BLaER1 (cell line): ENCODE results near the gene CEP112.
"Not testable (repeated sequence)": the region's sequence is repeated elsewhere in the genome, so short reads cannot be mapped to it uniquely, and the experiment has no call there.

ENCODE experiments used
- H3K27ac ChIP-seq: shearing (Covaris generic); formaldehyde crosslinking; 2 replicates; pipeline ENCODE4 v1.8.1; 2022
- H3K27me3 ChIP-seq: shearing (Covaris generic); formaldehyde crosslinking; 2 replicates; pipeline ENCODE4 v1.8.1; 2022
- H3K36me3 ChIP-seq: shearing (Covaris generic); formaldehyde crosslinking; 2 replicates; pipeline ENCODE4 v1.8.1; 2022
- H3K4me1 ChIP-seq: shearing (Covaris generic); formaldehyde crosslinking; 2 replicates; pipeline ENCODE4 v1.8.1; 2022
- H3K4me2 ChIP-seq: shearing (Covaris generic); formaldehyde crosslinking; 2 replicates; pipeline ENCODE4 v1.8.1; 2022
- H3K4me3 ChIP-seq: shearing (Covaris generic); formaldehyde crosslinking; 2 replicates; pipeline ENCODE4 v1.8.1; 2022
- H3K9ac ChIP-seq: shearing (Covaris generic); formaldehyde crosslinking; 2 replicates; pipeline ENCODE4 v1.8.1; 2022
- H3K9me3 ChIP-seq: shearing (Covaris generic); formaldehyde crosslinking; 2 replicates; pipeline ENCODE4 v1.8.1; 2022
- H4K20me1 ChIP-seq: shearing (Covaris generic); formaldehyde crosslinking; 2 replicates; pipeline ENCODE4 v1.8.1; 2022
- Cebpa-rat ChIP-seq: shearing (Covaris generic); IDR thresholded peaks from 2 replicates; pipeline ENCODE4 v1.8.1; 2022

CEP112 gene

GRCh38 chr17:65811043-65811442 is 380.9 kb downstream of the CEP112 start:
- Histone ChIP-seq H3K27me3 (no peaks in the 10 kb centered on the region), H3K36me3 (peaks cover 14% of the 10 kb centered on the region; the same call in 1 of the 2 replicates), H3K4me1 (peaks cover 7% of the 10 kb centered on the region; the same call in 1 of the 2 replicates), H3K27ac (no peak overlapping the region), H3K4me2 (peak overlapping the region; percentile 29; the same call in 1 of the 2 replicates), H3K4me3 (no peak overlapping the region), H3K9me3 (peaks cover 39% of the 10 kb centered on the region), H4K20me1 (no peaks in the 10 kb centered on the region), H3K9ac (no peak overlapping the region)
- TF ChIP-seq Cebpa-rat: no peak

GRCh38 chr17:65809366-65809765 is 382.6 kb downstream of the CEP112 start:
- no peak overlapping the region for H3K9ac ChIP-seq
- H3K27me3 ChIP-seq: no peaks in the 10 kb centered on the region
- H3K27ac ChIP-seq: no peak overlapping the region
- peaks cover 7% of the 10 kb centered on the region; the same call in 1 of the 2 replicates for H3K4me1 ChIP-seq
- no peaks in the 10 kb centered on the region for H4K20me1 ChIP-seq
- H3K36me3 ChIP-seq: peaks cover 14% of the 10 kb centered on the region; the same call in 1 of the 2 replicates
- H3K4me3 ChIP-seq: no peak overlapping the region
- peaks cover 39% of the 10 kb centered on the region for H3K9me3 ChIP-seq
- H3K4me2 ChIP-seq: no peak overlapping the region
- TF ChIP-seq Cebpa-rat: no peak

- not testable (repeated sequence) for H3K9ac ChIP-seq, H3K27ac ChIP-seq, H3K4me3 ChIP-seq, H3K4me2 ChIP-seq, H4K20me1 ChIP-seq, H3K4me1 ChIP-seq, H3K27me3 ChIP-seq
- Histone ChIP-seq H3K36me3 (peaks cover 14% of the 10 kb centered on the region; the same call in 1 of the 2 replicates), H3K9me3 (peaks cover 35% of the 10 kb centered on the region)
Measured at GRCh38 chr17:65808566-65808965, 383.4 kb downstream of the CEP112 start.

- Histone ChIP-seq H3K9ac (no peak overlapping the region), H3K9me3 (peaks cover 41% of the 10 kb centered on the region)
Measured at GRCh38 chr17:65807361-65807760, 384.6 kb downstream of the CEP112 start.

GRCh38 chr17:65801513-65801912 is 390.4 kb downstream of the CEP112 start:
- Histone ChIP-seq H3K4me3 (no peak overlapping the region), H3K4me1 (no peaks in the 10 kb centered on the region), H3K9me3 (peaks cover 29% of the 10 kb centered on the region), H3K27ac (no peak overlapping the region), H4K20me1 (no peaks in the 10 kb centered on the region), H3K36me3 (no peaks in the 10 kb centered on the region), H3K27me3 (no peaks in the 10 kb centered on the region), H3K4me2 (no peak overlapping the region), H3K9ac (no peak overlapping the region)
- no peak for TF ChIP-seq Cebpa-rat

More at GRCh38 chr17:65807361-65807760, 384.6 kb downstream of the CEP112 start:
- Histone ChIP-seq H3K27me3 (no peaks in the 10 kb centered on the region), H3K4me2 (no peak overlapping the region), H3K4me1 (peaks cover 7% of the 10 kb centered on the region; the same call in 1 of the 2 replicates), H3K4me3 (no peak overlapping the region), H4K20me1 (no peaks in the 10 kb centered on the region), H3K27ac (no peak overlapping the region), H3K36me3 (peaks cover 14% of the 10 kb centered on the region; the same call in 1 of the 2 replicates)
- no peak for TF ChIP-seq Cebpa-rat

- Histone ChIP-seq H3K4me2 (no peak overlapping the region), H3K4me1 (no peaks in the 10 kb centered on the region), H3K36me3 (no peaks in the 10 kb centered on the region), H4K20me1 (no peaks in the 10 kb centered on the region), H3K9me3 (peaks cover 25% of the 10 kb centered on the region), H3K27ac (no peak overlapping the region), H3K9ac (no peak overlapping the region), H3K27me3 (no peaks in the 10 kb centered on the region), H3K4me3 (no peak overlapping the region)
- no peak for TF ChIP-seq Cebpa-rat
Measured at GRCh38 chr17:65800655-65801054, 391.3 kb downstream of the CEP112 start.

GRCh38 chr17:65799869-65800268 is 392.1 kb downstream of the CEP112 start:
- Histone ChIP-seq H3K36me3 (no peaks in the 10 kb centered on the region), H3K27me3 (no peaks in the 10 kb centered on the region), H3K4me1 (no peaks in the 10 kb centered on the region), H4K20me1 (no peaks in the 10 kb centered on the region), H3K4me2 (no peak overlapping the region), H3K9ac (no peak overlapping the region), H3K4me3 (no peak overlapping the region), H3K9me3 (peaks cover 25% of the 10 kb centered on the region), H3K27ac (no peak overlapping the region)
- no peak for TF ChIP-seq Cebpa-rat

GRCh38 chr17:65799454-65799853 is 392.5 kb downstream of the CEP112 start:
- no peak for TF ChIP-seq Cebpa-rat
- no peaks in the 10 kb centered on the region for H3K36me3 ChIP-seq
- H3K4me3 ChIP-seq: no peak overlapping the region
- H3K9ac ChIP-seq: no peak overlapping the region
- H3K27me3 ChIP-seq: no peaks in the 10 kb centered on the region
- H3K9me3 ChIP-seq: peaks cover 25% of the 10 kb centered on the region
- H4K20me1 ChIP-seq: no peaks in the 10 kb centered on the region
- no peaks in the 10 kb centered on the region for H3K4me1 ChIP-seq
- H3K4me2 ChIP-seq: no peak overlapping the region
- H3K27ac ChIP-seq: no peak overlapping the region

- peaks cover 23% of the 10 kb centered on the region for H3K9me3 ChIP-seq
- no peak for TF ChIP-seq Cebpa-rat
- no peaks in the 10 kb centered on the region for H4K20me1 ChIP-seq
- H3K9ac ChIP-seq: no peak overlapping the region
- H3K4me2 ChIP-seq: no peak overlapping the region
- no peaks in the 10 kb centered on the region for H3K4me1 ChIP-seq
- H3K4me3 ChIP-seq: no peak overlapping the region
- H3K27me3 ChIP-seq: no peaks in the 10 kb centered on the region
- H3K27ac ChIP-seq: no peak overlapping the region
- H3K36me3 ChIP-seq: no peaks in the 10 kb centered on the region
Measured at GRCh38 chr17:65797809-65798208, 394.1 kb downstream of the CEP112 start.

- Histone ChIP-seq H3K9ac (no peak overlapping the region), H3K27ac (no peak overlapping the region), H3K4me1 (no peaks in the 10 kb centered on the region), H3K27me3 (no peaks in the 10 kb centered on the region), H3K36me3 (no peaks in the 10 kb centered on the region), H3K4me2 (no peak overlapping the region), H3K9me3 (peaks cover 16% of the 10 kb centered on the region), H3K4me3 (no peak overlapping the region), H4K20me1 (no peaks in the 10 kb centered on the region)
- no peak for TF ChIP-seq Cebpa-rat
Measured at GRCh38 chr17:65797101-65797500, 394.8 kb downstream of the CEP112 start.

GRCh38 chr17:65794572-65794971 is 397.4 kb downstream of the CEP112 start:
- Histone ChIP-seq H3K36me3 (no peaks in the 10 kb centered on the region), H3K27me3 (no peaks in the 10 kb centered on the region), H3K9ac (no peak overlapping the region), H3K27ac (no peak overlapping the region), H3K4me3 (no peak overlapping the region), H3K9me3 (no peaks in the 10 kb centered on the region), H3K4me2 (no peak overlapping the region), H4K20me1 (no peaks in the 10 kb centered on the region), H3K4me1 (no peaks in the 10 kb centered on the region)
- TF ChIP-seq Cebpa-rat: no peak
